HEK293 (cell line): Measurements from ENCODE around the gene ASNSD1.

Experiments
- MZF1 ChIP-seq: fragments of 450-650 bp; formaldehyde crosslinking; IDR thresholded peaks from 2 replicates; pipeline ENCODE4 v1.5.1; 2017; ENCODE audit warnings: missing biosample characterization, missing genetic modification characterization, borderline replicate concordance
- ZNF184 ChIP-seq: fragments of 450-650 bp; IDR thresholded peaks from 2 replicates; pipeline ENCODE4 v1.5.1; 2018; ENCODE audit warnings: missing biosample characterization, mild to moderate bottlenecking, missing genetic modification characterization
- ZNF302 ChIP-seq: fragments of 450-650 bp; formaldehyde crosslinking; IDR thresholded peaks from 2 replicates; pipeline ENCODE4 v1.5.1; 2016; ENCODE audit warnings: missing biosample characterization, missing genetic modification characterization, low read depth
- ZNF558 ChIP-seq: fragments of 450-650 bp; formaldehyde crosslinking; IDR thresholded peaks from 2 replicates; pipeline ENCODE4 v1.5.1; 2016; ENCODE audit warnings: missing biosample characterization, missing genetic modification characterization
- ZNF610 ChIP-seq: fragments of 450-650 bp; formaldehyde crosslinking; IDR thresholded peaks from 2 replicates; pipeline ENCODE4 v1.5.1; 2016; ENCODE audit warnings: missing biosample characterization, missing genetic modification characterization, borderline replicate concordance
- ZNF670 ChIP-seq: fragments of 450-650 bp; formaldehyde crosslinking; IDR thresholded peaks from 2 replicates; pipeline ENCODE4 v1.5.1; 2016; ENCODE audit warnings: missing biosample characterization, missing genetic modification characterization, low read depth
- TF ChIP-seq, protein P1 (sequence below): fragments of 450-650 bp; formaldehyde crosslinking; IDR thresholded peaks from 2 replicates; pipeline ENCODE4 v1.5.1; 2016; ENCODE audit warnings: missing biosample characterization, missing genetic modification characterization
- TF ChIP-seq, protein P2 (sequence below): fragments of 450-650 bp; formaldehyde crosslinking; IDR thresholded peaks from 2 replicates; pipeline ENCODE4 v1.5.1; 2017; ENCODE audit warnings: missing biosample characterization, missing genetic modification characterization
- TF ChIP-seq, protein P3 (sequence below): fragments of 450-650 bp; formaldehyde crosslinking; IDR thresholded peaks from 2 replicates; pipeline ENCODE4 v1.5.0; 2017; ENCODE audit warnings: missing biosample characterization, missing genetic modification characterization, borderline replicate concordance

DNA sequence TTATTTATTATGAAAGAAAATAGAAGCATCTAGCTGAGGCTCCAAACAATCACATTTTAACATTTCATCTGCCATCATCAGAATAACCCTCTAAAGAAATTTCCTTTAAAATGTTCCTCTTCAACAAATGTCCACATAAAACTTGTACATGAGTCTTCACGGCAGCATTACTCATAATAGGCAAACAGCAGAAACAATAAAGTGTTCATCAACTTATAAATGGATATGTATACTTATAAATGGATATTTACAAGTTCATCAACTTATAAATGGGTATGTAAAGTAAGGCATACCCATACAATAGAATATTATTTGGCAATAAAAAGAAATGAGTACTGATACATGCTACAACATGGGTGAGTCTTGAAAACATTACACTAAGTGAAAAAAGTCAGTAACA, 33.5 kb upstream of the ASNSD1 start:
- TF ChIP-seq MZF1 (tag by site-specific recombination), result no peak
- TF ChIP-seq, protein P1, sequence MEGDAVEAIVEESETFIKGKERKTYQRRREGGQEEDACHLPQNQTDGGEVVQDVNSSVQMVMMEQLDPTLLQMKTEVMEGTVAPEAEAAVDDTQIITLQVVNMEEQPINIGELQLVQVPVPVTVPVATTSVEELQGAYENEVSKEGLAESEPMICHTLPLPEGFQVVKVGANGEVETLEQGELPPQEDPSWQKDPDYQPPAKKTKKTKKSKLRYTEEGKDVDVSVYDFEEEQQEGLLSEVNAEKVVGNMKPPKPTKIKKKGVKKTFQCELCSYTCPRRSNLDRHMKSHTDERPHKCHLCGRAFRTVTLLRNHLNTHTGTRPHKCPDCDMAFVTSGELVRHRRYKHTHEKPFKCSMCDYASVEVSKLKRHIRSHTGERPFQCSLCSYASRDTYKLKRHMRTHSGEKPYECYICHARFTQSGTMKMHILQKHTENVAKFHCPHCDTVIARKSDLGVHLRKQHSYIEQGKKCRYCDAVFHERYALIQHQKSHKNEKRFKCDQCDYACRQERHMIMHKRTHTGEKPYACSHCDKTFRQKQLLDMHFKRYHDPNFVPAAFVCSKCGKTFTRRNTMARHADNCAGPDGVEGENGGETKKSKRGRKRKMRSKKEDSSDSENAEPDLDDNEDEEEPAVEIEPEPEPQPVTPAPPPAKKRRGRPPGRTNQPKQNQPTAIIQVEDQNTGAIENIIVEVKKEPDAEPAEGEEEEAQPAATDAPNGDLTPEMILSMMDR, result no peak
- no peak for TF ChIP-seq ZNF610 (tag by site-specific recombination)
- no peak for TF ChIP-seq ZNF558
- TF ChIP-seq, protein P2, sequence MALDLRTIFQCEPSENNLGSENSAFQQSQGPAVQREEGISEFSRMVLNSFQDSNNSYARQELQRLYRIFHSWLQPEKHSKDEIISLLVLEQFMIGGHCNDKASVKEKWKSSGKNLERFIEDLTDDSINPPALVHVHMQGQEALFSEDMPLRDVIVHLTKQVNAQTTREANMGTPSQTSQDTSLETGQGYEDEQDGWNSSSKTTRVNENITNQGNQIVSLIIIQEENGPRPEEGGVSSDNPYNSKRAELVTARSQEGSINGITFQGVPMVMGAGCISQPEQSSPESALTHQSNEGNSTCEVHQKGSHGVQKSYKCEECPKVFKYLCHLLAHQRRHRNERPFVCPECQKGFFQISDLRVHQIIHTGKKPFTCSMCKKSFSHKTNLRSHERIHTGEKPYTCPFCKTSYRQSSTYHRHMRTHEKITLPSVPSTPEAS (tag by site-specific recombination), result no peak
- TF ChIP-seq ZNF184 (tag by site-specific recombination), result no peak
- TF ChIP-seq ZNF670 (tag by site-specific recombination), result no peak
- no peak for TF ChIP-seq ZNF302
- TF ChIP-seq, protein P3, sequence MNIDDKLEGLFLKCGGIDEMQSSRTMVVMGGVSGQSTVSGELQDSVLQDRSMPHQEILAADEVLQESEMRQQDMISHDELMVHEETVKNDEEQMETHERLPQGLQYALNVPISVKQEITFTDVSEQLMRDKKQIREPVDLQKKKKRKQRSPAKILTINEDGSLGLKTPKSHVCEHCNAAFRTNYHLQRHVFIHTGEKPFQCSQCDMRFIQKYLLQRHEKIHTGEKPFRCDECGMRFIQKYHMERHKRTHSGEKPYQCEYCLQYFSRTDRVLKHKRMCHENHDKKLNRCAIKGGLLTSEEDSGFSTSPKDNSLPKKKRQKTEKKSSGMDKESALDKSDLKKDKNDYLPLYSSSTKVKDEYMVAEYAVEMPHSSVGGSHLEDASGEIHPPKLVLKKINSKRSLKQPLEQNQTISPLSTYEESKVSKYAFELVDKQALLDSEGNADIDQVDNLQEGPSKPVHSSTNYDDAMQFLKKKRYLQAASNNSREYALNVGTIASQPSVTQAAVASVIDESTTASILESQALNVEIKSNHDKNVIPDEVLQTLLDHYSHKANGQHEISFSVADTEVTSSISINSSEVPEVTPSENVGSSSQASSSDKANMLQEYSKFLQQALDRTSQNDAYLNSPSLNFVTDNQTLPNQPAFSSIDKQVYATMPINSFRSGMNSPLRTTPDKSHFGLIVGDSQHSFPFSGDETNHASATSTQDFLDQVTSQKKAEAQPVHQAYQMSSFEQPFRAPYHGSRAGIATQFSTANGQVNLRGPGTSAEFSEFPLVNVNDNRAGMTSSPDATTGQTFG (tag by site-specific recombination), result no peak
